NCI-H2196 treated with DMSO at 0.1 percent for 48 hours (cell line): Measurements from ENCODE around the gene ZFAND3.

Experiments
- DNase-seq: peaks from one replicate; lab custom pipeline; 2025; ENCODE audit not compliant: unreplicated experiment; lab: John Stamatoyannopoulos, UW

Gene ZFAND3

GRCh38 chr6:37819177-37819801 lies at the start of gene ZFAND3:
ZFAND3 (plus strand) TSS chr6:37819727; CDS start chr6:37819946, 219 bp downstream.
- peak; percentile 92 for DNase-seq

DNA sequence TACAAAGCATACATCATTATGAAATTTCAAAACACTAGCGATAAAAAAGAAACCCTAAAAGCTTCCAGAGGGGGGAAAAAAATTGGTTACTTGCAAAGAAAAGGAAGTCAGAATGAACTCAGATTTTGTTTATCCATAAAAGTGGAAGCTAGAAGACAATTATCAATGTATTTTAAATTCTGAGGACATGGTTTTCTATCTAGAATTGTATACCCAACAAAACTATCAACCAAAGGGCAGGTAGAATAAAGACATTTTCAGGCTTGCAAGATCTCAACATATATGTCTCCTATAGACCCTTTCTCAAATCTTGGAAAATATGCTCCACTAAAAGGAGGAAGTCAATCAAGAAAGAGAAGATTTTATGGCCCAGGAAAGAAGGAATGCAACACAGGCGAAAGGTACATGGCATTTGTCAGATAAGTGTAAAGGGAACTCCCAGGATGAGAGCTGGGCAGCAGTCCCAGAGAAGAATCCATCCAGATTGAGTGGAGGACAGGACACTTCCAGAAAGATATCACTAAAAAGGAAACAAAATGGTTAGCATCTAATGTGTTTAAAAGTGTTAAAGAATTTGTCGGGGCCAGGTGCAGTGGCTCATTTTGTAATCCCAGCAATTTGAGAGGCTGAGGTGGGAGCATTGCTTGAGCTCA lies 45.4 kb upstream of the ZFAND3 start:
- DNase-seq = no peak

- no peak for DNase-seq
Observed at GRCh38 chr6:37776566-37776965, 43.0 kb upstream of the ZFAND3 start.

DNA sequence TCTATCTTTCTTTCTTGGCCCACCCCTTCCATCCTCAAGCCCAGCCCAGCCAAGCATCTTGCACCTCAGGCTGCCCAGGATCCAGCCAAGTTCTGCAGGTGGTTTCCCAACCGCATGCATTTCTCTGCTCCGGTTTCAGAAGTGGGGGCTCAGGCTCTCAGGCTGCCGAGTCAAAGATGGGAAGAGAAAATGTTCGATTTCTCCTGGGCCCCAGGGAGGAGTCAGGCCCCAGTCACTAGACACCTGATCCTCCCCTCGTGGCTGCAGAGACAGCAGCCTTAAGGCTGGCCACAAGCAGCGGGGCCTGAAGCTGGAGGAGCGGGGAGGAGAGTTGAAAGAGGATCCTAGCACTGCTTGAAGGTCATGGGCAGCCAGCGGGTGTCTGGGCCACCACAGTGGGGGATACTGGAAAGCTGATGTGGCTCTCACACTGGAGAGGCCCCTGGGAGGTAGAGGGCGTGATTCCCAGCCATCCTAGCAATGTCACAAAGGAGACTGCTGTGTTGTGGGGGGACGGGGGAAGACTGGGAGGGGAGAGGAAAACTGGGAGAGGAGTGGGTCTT lies 42.2 kb upstream of the ZFAND3 start:
- no peak for DNase-seq

DNA sequence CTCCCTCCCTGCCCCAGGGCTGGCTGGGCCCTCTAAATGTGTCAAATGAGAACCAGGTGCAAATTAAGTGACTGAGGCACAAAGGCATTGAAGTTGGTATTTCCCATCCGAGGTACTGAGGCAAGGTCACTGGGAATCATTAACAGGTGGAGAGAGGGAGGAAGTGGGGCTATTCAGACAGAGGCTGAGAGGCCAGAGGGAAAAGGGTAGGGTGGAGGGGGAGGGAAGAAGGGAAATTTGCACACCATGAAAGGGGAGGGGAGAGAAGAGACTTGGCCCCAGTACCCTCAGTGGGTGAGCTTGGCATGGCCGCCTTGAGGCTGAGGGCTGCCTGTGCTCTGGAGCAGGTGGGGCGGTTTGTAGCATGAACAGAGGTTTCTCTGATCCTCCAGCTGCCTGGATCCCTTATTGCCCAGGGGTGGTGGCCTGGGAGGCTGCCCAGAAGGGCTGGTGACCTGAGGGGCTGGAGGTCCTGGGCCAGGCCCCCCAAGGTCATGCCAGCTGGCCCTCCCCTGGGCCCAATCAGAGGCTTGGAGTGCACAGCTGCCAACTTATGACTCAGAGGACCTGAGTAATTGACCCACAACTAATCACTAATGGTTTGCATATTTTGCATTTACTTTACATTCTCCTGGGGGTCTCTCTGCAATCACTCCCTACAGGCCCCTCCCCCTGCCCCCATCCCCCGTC lies 40.3 kb upstream of the ZFAND3 start:
- DNase-seq = no peak

GRCh38 chr6:37779902-37780628 lies 39.5 kb upstream of the ZFAND3 start:
- no peak for DNase-seq

DNA sequence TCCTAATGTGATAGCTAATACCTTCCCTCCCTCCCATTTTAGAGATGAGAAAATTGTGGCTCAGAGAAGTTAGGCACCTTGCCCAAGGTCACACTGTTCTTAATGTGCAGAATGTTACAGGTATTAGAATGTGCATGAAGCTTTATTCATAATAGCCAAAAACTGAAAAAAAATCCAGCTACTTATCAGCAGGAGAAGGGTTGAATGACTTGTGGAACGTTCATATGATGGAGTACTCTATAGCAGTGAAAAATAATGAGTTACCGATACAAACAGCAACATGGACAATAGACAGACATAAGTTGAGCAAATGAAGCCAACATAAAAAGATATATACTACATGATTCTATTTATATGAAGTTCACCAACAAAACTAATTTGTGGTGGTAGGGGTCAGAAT lies 37.7 kb upstream of the ZFAND3 start:
- DNase-seq = no peak

DNA sequence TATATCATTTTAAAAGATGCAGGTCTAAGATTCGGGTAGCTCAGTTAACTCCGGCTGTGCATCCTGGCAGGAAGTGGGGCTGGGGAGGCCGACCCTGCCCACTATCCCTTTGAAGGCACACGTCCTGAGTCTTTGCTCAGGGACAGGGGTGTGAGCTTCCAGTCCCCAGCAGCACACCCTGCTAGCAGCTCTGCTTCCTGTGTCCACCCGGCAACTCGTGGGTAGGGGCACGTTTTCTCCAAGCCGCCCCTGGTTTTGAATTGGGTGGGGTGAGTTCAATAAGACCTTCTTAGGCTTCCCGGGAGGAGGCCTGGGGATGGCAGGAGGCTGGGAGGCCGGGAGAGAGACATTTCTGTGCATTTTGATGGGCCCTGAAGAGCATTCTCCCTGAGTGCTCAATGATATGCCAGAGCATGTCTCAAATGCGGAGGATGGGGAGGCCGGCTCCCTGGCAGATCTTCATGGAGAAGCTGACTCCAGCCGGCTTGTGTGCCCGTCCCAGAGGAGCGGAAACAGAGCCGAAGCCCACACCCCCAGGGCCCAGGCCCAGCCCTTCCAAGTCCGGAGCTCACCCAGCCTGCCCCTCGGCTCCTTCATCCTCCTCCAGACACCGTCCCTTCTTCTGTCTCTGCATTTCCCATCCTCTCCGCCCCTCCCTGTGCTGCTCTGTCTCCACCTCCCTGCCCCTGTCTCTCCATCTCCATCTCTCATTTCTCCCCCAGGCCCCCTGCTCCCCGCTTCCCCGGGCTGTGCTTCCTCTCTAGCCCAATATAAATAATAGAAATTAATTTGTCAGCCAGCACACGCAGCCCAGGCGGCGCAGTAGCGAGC lies 36.3 kb upstream of the ZFAND3 start:
- no peak for DNase-seq

- DNase-seq = no peak
Observed at GRCh38 chr6:37783856-37784584, 35.5 kb upstream of the ZFAND3 start.

- DNase-seq = no peak
Observed at GRCh38 chr6:37784585-37784967, 35.0 kb upstream of the ZFAND3 start.

- DNase-seq = no peak
Observed at GRCh38 chr6:37785002-37785662, 34.4 kb upstream of the ZFAND3 start.

DNA sequence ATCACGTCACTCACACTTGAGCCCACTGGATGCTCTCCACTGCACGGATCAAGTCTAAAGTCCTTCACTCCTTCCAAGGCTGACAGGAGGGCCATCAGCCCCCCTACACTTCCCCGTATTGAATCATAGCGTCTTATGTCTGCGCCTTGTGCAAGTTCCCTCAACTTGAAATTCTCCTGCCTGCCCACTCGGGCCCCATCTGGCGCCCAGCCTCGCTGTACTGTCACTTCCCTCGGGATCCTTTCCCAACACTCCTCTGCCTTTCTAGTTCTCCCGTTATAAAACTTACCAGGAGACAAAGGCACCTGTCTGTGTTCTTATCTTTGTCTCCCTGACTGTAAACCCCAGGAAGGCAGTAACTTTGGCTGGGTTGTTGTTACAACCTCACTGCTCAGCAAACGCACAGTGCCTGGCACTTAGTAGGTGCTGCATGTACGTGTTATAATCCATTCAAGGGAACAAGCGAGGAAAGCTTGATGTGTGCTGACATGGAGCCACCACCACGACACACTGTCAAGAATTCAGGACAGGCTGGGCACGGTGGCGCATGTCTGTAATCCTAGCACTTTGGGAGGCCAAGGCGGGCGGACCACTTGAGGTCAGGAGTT lies 33.8 kb upstream of the ZFAND3 start:
- DNase-seq = no peak

DNA sequence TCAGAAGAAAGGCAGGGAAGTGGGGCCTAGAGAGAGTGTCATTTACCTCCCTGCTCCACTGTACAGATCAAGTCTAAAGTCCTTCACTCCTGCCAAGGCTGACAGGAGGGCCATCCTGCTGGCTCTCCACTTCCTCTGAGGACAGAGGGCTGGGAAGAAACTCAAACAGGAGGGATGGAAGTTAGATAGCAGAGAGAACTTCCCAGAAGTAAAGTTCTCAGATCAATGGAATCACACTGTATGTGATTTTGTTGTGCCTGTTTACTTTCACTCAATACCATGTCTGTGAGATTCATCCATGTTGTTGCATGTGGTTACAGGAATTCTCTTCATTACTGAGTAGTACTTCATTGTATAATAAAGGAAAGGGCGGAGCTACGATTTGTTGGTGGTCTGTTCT lies 32.3 kb upstream of the ZFAND3 start:
- no peak for DNase-seq

GRCh38 chr6:37788259-37788658 lies 31.3 kb upstream of the ZFAND3 start:
- no peak for DNase-seq

GRCh38 chr6:37791156-37791919 lies 28.2 kb upstream of the ZFAND3 start:
- peak; percentile 91 for DNase-seq

DNA sequence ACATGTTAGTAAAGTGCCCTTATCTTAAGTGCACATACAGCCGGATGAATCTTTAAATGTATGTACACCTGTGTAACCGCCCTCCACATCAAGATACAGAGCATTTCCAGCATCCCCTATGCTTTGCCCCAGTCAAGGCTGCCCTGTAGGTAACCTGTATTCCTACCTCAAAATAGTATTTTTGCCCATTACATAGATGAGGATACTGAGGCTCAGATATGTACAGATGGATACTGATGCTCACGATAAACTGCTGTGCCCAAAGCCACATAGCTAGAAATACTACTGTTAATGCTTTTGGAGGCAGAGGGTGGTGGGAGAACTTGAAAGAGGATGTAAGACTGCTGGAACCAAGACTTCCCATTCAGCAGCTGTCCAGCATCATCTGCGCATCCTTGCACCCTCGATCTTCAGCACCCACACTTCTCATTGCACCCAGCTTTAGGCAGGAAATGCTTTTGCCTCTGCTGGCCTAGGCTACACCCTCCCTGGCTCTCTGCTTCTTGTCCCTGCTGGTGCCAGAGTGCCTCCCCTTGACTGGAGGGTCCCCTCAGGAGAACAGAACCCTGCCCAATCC lies 27.0 kb upstream of the ZFAND3 start:
- no peak for DNase-seq

- no peak for DNase-seq
Observed at GRCh38 chr6:37793067-37793466, 26.5 kb upstream of the ZFAND3 start.

DNA sequence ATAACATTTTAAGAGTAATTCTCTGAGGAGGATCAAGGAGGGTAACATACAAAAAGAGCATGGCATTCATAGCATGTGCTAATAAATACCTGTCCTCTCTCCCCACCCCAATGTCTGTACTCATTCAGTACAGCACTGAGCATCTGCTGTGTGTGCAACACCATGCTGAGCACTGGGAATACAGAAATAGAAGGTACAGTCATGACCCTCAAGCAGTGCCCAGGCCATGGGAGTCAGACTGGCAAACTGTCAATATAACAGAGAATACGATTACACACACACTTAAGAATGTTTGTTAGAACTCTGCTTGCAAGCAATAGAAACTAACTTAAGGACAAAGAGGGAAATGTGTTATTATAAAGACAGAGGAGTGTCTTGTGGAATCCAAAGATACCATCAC lies 24.7 kb upstream of the ZFAND3 start:
- DNase-seq = no peak
